Measurements from ENCODE around the gene ARID3A. TPM values are rescaled to one million over a fixed set of nuclear protein-coding genes. Genes with fewer than 3 reads are reported as not detected.

ARID3A gene
- total RNA-seq, 1 experiment from 2014 or later: 116 TPM

DNA sequence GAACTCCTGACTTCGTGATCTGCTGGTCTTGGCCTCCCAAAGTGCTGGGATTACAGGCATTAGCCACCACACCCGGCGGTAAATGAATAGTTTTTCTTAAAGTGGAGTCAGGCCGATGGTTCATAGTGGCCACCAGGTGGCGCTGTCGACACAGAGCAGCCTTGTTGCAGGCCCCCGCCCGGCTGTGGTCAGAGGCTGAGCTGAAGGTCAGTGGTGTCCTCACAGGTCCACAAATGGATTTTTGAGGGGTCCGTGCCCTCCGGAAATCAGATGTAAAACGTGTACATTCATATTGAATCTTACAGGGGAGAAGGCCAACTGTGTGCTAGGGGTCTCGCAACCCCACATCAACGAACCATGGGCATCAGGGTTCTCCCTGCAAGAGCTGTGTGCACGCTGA is 44.9 kb downstream of the ARID3A start:
- TF ChIP-seq, protein P1, sequence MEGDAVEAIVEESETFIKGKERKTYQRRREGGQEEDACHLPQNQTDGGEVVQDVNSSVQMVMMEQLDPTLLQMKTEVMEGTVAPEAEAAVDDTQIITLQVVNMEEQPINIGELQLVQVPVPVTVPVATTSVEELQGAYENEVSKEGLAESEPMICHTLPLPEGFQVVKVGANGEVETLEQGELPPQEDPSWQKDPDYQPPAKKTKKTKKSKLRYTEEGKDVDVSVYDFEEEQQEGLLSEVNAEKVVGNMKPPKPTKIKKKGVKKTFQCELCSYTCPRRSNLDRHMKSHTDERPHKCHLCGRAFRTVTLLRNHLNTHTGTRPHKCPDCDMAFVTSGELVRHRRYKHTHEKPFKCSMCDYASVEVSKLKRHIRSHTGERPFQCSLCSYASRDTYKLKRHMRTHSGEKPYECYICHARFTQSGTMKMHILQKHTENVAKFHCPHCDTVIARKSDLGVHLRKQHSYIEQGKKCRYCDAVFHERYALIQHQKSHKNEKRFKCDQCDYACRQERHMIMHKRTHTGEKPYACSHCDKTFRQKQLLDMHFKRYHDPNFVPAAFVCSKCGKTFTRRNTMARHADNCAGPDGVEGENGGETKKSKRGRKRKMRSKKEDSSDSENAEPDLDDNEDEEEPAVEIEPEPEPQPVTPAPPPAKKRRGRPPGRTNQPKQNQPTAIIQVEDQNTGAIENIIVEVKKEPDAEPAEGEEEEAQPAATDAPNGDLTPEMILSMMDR (IDR thresholded peaks at IDR 0.05): peak; percentile 87
- TF ChIP-seq, protein P2, sequence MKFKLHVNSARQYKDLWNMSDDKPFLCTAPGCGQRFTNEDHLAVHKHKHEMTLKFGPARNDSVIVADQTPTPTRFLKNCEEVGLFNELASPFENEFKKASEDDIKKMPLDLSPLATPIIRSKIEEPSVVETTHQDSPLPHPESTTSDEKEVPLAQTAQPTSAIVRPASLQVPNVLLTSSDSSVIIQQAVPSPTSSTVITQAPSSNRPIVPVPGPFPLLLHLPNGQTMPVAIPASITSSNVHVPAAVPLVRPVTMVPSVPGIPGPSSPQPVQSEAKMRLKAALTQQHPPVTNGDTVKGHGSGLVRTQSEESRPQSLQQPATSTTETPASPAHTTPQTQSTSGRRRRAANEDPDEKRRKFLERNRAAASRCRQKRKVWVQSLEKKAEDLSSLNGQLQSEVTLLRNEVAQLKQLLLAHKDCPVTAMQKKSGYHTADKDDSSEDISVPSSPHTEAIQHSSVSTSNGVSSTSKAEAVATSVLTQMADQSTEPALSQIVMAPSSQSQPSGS (CRISPR knock-in tag; IDR thresholded peaks at IDR 0.05; ENCODE audit: borderline replicate concordance, low read depth): no peak
- no peak for TF ChIP-seq NFYB (CRISPR knock-in tag; conservative IDR thresholded peaks at IDR 0.05; ENCODE audit: low read depth)
- TF ChIP-seq, protein P3, sequence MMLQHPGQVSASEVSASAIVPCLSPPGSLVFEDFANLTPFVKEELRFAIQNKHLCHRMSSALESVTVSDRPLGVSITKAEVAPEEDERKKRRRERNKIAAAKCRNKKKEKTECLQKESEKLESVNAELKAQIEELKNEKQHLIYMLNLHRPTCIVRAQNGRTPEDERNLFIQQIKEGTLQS (CRISPR knock-in tag; conservative IDR thresholded peaks at IDR 0.05): no peak
- TF ChIP-seq, protein P4, sequence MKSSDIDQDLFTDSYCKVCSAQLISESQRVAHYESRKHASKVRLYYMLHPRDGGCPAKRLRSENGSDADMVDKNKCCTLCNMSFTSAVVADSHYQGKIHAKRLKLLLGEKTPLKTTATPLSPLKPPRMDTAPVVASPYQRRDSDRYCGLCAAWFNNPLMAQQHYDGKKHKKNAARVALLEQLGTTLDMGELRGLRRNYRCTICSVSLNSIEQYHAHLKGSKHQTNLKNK (CRISPR knock-in tag; IDR thresholded peaks at IDR 0.05): no peak
- no peak for TF ChIP-seq NFE2L1 (CRISPR knock-in tag; IDR thresholded peaks at IDR 0.05)
- TF ChIP-seq, protein P5, sequence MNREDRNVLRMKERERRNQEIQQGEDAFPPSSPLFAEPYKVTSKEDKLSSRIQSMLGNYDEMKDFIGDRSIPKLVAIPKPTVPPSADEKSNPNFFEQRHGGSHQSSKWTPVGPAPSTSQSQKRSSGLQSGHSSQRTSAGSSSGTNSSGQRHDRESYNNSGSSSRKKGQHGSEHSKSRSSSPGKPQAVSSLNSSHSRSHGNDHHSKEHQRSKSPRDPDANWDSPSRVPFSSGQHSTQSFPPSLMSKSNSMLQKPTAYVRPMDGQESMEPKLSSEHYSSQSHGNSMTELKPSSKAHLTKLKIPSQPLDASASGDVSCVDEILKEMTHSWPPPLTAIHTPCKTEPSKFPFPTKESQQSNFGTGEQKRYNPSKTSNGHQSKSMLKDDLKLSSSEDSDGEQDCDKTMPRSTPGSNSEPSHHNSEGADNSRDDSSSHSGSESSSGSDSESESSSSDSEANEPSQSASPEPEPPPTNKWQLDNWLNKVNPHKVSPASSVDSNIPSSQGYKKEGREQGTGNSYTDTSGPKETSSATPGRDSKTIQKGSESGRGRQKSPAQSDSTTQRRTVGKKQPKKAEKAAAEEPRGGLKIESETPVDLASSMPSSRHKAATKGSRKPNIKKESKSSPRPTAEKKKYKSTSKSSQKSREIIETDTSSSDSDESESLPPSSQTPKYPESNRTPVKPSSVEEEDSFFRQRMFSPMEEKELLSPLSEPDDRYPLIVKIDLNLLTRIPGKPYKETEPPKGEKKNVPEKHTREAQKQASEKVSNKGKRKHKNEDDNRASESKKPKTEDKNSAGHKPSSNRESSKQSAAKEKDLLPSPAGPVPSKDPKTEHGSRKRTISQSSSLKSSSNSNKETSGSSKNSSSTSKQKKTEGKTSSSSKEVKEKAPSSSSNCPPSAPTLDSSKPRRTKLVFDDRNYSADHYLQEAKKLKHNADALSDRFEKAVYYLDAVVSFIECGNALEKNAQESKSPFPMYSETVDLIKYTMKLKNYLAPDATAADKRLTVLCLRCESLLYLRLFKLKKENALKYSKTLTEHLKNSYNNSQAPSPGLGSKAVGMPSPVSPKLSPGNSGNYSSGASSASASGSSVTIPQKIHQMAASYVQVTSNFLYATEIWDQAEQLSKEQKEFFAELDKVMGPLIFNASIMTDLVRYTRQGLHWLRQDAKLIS (CRISPR knock-in tag; IDR thresholded peaks at IDR 0.05; ENCODE audit: borderline replicate concordance): no peak
- no peak for TF ChIP-seq SMAD4 (CRISPR knock-in tag; IDR thresholded peaks at IDR 0.05)
- H3K9me3 Mint-ChIP-seq: peaks cover 18% of the 10 kb centered on the region
- H3K36me3 Mint-ChIP-seq: peaks cover 57% of the 10 kb centered on the region
- CTCF ChIA-PET: interaction anchor here (0.5 to 1.6 kb wide), 17 partner anchors 9 to 290 kb away, joined by 3 to 11 read pairs (median 4); partner anchors contain the start of genes RNU6-2 and WDR18
- no peaks in the 10 kb centered on the region for H3K27me3 Mint-ChIP-seq (ENCODE audit: low read depth)
- H3K27ac Mint-ChIP-seq: no peak overlapping the region
- peaks cover 3% of the 10 kb centered on the region; the same call in 1 of the 2 replicates for H3K4me1 Mint-ChIP-seq
- POLR2A ChIA-PET: interaction anchor here (1.0 kb wide), 1 partner anchor 299 kb away, joined by 3 read pairs; no protein-coding TSS in a partner anchor
- no peak overlapping the region for H3K4me3 Mint-ChIP-seq
- DNase-seq (ENCODE audit: low spot score) (no peak), ATAC-seq (0 out of 2 replicates have a peak, but pooled peaks have one; percentile 32)

DNA sequence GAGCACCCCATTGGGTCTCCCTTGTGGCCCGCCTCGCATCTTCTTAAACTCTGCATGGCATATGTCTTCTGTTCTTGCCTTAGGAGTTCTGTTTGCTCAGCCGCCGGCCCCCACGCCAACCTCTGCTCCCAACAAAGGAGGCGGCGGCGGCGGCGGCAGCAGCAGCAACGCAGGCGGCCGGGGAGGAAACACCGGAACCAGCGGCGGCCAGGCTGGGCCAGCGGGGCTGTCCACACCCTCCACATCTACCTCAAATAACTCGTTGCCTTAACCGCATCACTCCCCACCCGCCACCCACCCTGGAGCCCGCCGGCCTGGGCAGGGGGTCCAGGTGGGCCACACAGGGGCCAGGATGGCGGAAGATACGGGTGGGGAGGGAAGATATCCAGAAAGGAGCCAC is 46.0 kb downstream of the ARID3A start:
- ChIA-PET CTCF (interaction anchor here (1.3 to 1.6 kb wide), 2 partner anchors 10 to 15 kb away, joined by 4 to 11 read pairs; no protein-coding TSS in a partner anchor), POLR2A (interaction anchor here (0.7 kb wide), 1 partner anchor 231 kb away, joined by 4 read pairs; no protein-coding TSS in a partner anchor)
- peaks cover 13% of the 10 kb centered on the region for H3K9me3 Mint-ChIP-seq
- ATAC-seq: no peak
- no peak overlapping the region for H3K4me3 Mint-ChIP-seq
- TF ChIP-seq ZNF263 (CRISPR knock-in tag; IDR thresholded peaks at IDR 0.05; ENCODE audit: low read depth): no peak
- TF ChIP-seq, protein P6, sequence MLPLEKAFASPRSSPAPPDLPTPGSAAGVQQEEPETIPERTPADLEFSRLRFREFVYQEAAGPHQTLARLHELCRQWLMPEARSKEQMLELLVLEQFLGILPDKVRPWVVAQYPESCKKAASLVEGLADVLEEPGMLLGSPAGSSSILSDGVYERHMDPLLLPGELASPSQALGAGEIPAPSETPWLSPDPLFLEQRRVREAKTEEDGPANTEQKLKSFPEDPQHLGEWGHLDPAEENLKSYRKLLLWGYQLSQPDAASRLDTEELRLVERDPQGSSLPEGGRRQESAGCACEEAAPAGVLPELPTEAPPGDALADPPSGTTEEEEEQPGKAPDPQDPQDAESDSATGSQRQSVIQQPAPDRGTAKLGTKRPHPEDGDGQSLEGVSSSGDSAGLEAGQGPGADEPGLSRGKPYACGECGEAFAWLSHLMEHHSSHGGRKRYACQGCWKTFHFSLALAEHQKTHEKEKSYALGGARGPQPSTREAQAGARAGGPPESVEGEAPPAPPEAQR (CRISPR knock-in tag; IDR thresholded peaks at IDR 0.05): no peak
- peaks cover 46% of the 10 kb centered on the region for H3K36me3 Mint-ChIP-seq
- no peak overlapping the region for H3K27ac Mint-ChIP-seq
- H3K4me1 Mint-ChIP-seq: peaks cover 3% of the 10 kb centered on the region; the same call in 1 of the 2 replicates
- H3K27me3 Mint-ChIP-seq (ENCODE audit: low read depth): no peaks in the 10 kb centered on the region
- DNase-seq (ENCODE audit: low spot score): no peak

DNA sequence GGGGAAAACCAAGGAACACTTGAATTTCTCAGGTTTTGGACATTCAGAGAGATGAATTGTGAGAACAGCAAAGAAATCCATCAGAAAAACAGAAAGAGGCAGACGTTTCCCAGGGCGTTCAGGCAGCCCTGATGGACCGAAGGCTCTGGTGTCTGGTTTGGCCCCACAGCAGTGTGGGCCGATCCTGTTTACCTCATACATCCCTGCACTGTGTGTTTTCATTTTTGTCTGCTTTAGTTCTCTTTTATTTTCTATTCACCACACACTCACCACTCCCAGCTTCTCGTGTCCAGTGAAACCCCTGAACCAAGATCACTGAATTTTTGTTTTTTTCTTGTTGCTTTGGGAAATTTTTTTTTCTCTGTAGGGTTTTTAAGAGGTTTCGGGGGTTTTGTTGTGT is 46.4 kb downstream of the ARID3A start:
- Mint-ChIP-seq H3K27me3 (ENCODE audit: low read depth) (no peaks in the 10 kb centered on the region), H3K36me3 (peaks cover 41% of the 10 kb centered on the region), H3K9me3 (peaks cover 12% of the 10 kb centered on the region), H3K4me1 (peaks cover 3% of the 10 kb centered on the region; the same call in 1 of the 2 replicates), H3K27ac (no peak overlapping the region), H3K4me3 (no peak overlapping the region)
- ATAC-seq (no peak), DNase-seq (ENCODE audit: low spot score) (no peak)
- no peak for TF ChIP-seq GRHL2 (CRISPR knock-in tag; IDR thresholded peaks at IDR 0.05; ENCODE audit: insufficient replicate concordance, severe bottlenecking)
- TF ChIP-seq, protein P1 (IDR thresholded peaks at IDR 0.05): no peak
- peak; percentile 64; the same call in 1 of the 2 replicates for TF ChIP-seq GTF2I (CRISPR knock-in tag; conservative IDR thresholded peaks at IDR 0.05)
- no peak for TF ChIP-seq ZNF396 (CRISPR knock-in tag; IDR thresholded peaks at IDR 0.05; ENCODE audit: borderline replicate concordance)
- TF ChIP-seq, protein P7, sequence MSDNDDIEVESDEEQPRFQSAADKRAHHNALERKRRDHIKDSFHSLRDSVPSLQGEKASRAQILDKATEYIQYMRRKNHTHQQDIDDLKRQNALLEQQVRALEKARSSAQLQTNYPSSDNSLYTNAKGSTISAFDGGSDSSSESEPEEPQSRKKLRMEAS (CRISPR knock-in tag; IDR thresholded peaks at IDR 0.05): no peak
- no peak for TF ChIP-seq FOXP1 (CRISPR knock-in tag; IDR thresholded peaks at IDR 0.05; ENCODE audit: borderline replicate concordance)
- ChIA-PET CTCF (no interaction called here), POLR2A (interaction anchor here (0.7 kb wide), 3 partner anchors 10 to 232 kb away, joined by 3 to 7 read pairs (median 4); no protein-coding TSS in a partner anchor)

Measured in WTC11 (cell line).